Glutamatergic neuron (in vitro differentiated cells): ENCODE measurements around the gene SIGLEC11. TPM values are rescaled to one million over a fixed set of nuclear protein-coding genes. Genes with fewer than 3 reads are reported as not detected.
A peak's percentile ranks its signal among the peaks of the same experiment; 100 is the strongest.

Experiments used
- DNase-seq: peaks from one replicate; pipeline ENCODE4 v3.0.0; 2022
- H3K27ac Mint-ChIP-seq: one replicate; pipeline ENCODE4 v1.8.0; 2020; ENCODE audit warnings: mild to moderate bottlenecking, mixed read lengths, inconsistent platforms; ENCODE audit not compliant: unreplicated experiment
- H3K27me3 Mint-ChIP-seq: one replicate; pipeline ENCODE4 v1.8.0; 2020; ENCODE audit warnings: mild to moderate bottlenecking, moderate library complexity, mixed read lengths, inconsistent platforms; ENCODE audit not compliant: unreplicated experiment
- H3K36me3 Mint-ChIP-seq: one replicate; pipeline ENCODE4 v1.8.0; 2020; ENCODE audit warnings: mild to moderate bottlenecking, mixed read lengths, inconsistent platforms; ENCODE audit not compliant: unreplicated experiment
- H3K4me1 Mint-ChIP-seq: one replicate; pipeline ENCODE4 v1.8.0; 2020; ENCODE audit warnings: mild to moderate bottlenecking, low read depth, mixed read lengths, inconsistent platforms; ENCODE audit not compliant: unreplicated experiment
- H3K4me3 Mint-ChIP-seq: one replicate; pipeline ENCODE4 v1.8.0; 2020; ENCODE audit warnings: mild to moderate bottlenecking, mixed read lengths, inconsistent platforms; ENCODE audit not compliant: unreplicated experiment
- H3K9me3 Mint-ChIP-seq: one replicate; pipeline ENCODE4 v1.8.0; 2020; ENCODE audit warnings: mild to moderate bottlenecking, moderate library complexity, mixed read lengths, inconsistent platforms; ENCODE audit not compliant: unreplicated experiment
- CTCF ChIP-seq: fragments of 200-600 bp; sonication (generic); IDR thresholded peaks from one replicate; pipeline ENCODE4 v1.5.0; 2021; ENCODE audit not compliant: partially characterized antibody, unreplicated experiment
- total RNA-seq: library from RNA; stranded (reverse); fragmentation: NEBNext Ultra II Directional; extraction: Animal tissue kit (Norgen Biotek cat#: 25700); gene quantifications from one replicate; pipeline ENCODE4 v1.2.1, GENCODE V29; 2021; ENCODE audit not compliant: unreplicated experiment

SIGLEC11 gene
- total RNA-seq, 1 donor from 2014 or later, result not detected

DNA sequence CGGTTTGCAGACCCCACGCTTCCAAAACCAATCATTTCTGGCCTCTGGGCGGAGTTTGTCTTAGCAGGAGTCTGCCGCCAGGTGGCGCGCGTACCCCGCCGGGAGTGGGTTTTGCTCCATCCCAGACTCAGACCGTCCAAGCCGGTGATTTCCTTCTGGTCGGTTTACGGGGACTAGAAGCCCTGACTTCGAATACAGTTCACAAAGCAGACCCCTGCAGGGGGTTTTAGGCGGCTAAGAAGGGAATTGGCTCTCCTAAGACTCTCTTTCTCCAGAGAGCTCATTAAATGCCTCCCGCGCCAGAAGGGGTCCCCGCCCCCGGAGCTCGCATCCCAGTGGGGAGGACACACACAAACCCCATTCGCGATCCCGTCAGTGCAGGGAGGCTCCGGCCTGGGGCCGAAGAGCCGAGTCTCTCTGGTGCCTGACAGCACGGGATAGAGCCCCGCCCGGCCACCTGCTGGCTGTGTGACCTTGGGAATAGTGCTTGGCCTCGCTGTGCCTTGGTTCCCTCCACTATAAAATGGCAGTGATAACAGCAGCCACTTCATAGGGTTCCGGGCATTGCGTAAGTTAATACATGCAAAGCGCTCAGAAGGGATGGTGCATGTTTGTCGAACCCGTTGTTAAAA lies 23.1 kb downstream of the SIGLEC11 start:
- Mint-ChIP-seq H3K4me1 (no peaks in the 10 kb centered on the region), H3K27me3 (peaks cover 4% of the 10 kb centered on the region), H3K9me3 (peaks cover 2% of the 10 kb centered on the region), H3K36me3 (no peaks in the 10 kb centered on the region), H3K27ac (no peak overlapping the region), H3K4me3 (peak overlapping the region; percentile 5)
- peak; percentile 92 for DNase-seq
- TF ChIP-seq CTCF, result peak; percentile 96

- TF ChIP-seq CTCF, result no peak
- peaks cover 4% of the 10 kb centered on the region for H3K27me3 Mint-ChIP-seq
- peaks cover 5% of the 10 kb centered on the region for H3K4me1 Mint-ChIP-seq
- peaks cover 8% of the 10 kb centered on the region for H3K9me3 Mint-ChIP-seq
- DNase-seq, result no peak
- H3K4me3 Mint-ChIP-seq, result no peak overlapping the region
- H3K27ac Mint-ChIP-seq, result no peak overlapping the region
- peaks cover 7% of the 10 kb centered on the region for H3K36me3 Mint-ChIP-seq
These were observed 24.4 kb downstream of the SIGLEC11 start for GRCh38 chr19:49936549-49936948.

DNA sequence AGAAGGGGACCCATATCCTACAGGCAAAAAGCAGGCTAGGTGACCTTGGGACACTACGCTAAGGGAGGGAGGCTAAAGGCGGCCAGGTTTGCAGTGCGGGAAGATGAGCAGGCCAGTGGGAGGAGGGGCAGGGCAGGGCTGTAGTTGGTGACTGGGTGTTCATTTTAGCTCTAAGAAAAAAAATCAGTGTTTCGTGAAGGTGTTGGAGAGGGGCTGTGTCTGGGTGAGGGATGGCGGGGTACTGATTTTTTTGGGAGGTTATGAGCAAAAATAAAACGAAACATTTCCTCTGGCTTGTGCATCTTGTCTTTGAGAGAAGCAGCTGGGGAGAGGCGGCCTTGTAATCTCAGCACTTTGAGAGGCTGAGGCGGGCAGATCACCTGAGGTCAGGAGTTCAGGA lies 27.3 kb downstream of the SIGLEC11 start:
- Mint-ChIP-seq H3K4me1 (peaks cover 6% of the 10 kb centered on the region), H3K4me3 (no peak overlapping the region), H3K27ac (no peak overlapping the region), H3K36me3 (peaks cover 8% of the 10 kb centered on the region), H3K27me3 (peaks cover 24% of the 10 kb centered on the region), H3K9me3 (peaks cover 18% of the 10 kb centered on the region)
- TF ChIP-seq CTCF, result no peak
- no peak for DNase-seq

DNA sequence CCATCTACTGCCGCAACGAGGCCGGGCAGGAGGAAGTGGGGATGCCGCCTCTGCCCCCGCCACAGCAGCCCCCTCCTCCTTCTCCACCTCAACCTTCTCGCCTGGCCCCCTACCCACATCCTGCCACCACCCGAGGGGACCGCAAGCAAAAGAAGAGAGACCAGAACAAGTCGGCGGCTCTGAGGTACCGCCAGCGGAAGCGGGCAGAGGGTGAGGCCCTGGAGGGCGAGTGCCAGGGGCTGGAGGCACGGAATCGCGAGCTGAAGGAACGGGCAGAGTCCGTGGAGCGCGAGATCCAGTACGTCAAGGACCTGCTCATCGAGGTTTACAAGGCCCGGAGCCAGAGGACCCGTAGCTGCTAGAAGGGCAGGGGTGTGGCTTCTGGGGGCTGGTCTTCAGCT lies 28.2 kb downstream of the SIGLEC11 start:
- Mint-ChIP-seq H3K27me3 (peaks cover 30% of the 10 kb centered on the region), H3K27ac (no peak overlapping the region), H3K4me1 (peaks cover 11% of the 10 kb centered on the region), H3K36me3 (peaks cover 8% of the 10 kb centered on the region), H3K9me3 (peaks cover 23% of the 10 kb centered on the region), H3K4me3 (no peak overlapping the region)
- DNase-seq, result no peak
- no peak for TF ChIP-seq CTCF

DNA sequence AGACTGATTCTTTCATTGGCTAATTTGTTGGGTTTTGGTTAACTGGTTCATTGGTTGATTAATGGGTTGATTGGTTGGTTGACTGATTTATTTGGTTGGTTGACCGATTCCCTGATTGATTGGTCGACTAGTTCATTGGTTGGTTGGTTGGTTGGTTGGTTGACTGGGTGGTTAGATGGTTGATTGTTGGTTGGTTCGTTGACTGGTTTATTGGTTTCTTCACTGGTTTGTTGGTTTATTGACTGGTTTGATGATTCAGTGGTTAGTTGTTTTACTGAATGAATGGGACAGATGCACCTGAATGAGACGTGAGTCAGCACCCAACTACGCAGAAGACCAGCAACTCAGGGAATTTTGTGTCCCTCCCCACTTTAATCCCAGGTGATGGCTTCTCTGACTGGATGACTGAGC lies 28.9 kb downstream of the SIGLEC11 start:
- H3K27me3 Mint-ChIP-seq, result peaks cover 32% of the 10 kb centered on the region
- H3K9me3 Mint-ChIP-seq, result peaks cover 23% of the 10 kb centered on the region
- H3K4me1 Mint-ChIP-seq, result peaks cover 16% of the 10 kb centered on the region
- TF ChIP-seq CTCF, result no peak
- peak overlapping the region; percentile 80 for H3K27ac Mint-ChIP-seq
- H3K4me3 Mint-ChIP-seq, result peak overlapping the region; percentile 61
- no peak for DNase-seq
- H3K36me3 Mint-ChIP-seq, result peaks cover 8% of the 10 kb centered on the region
